GM21360 (cell line): ENCODE results near the gene TWIST2.

Experiments used
- ATAC-seq: cut with Tn5 transposase; IDR thresholded peaks from one replicate; pipeline ENCODE4 v1.9.1; 2021; ENCODE audit warnings: mild to moderate bottlenecking, moderate library complexity; ENCODE audit not compliant: unreplicated experiment

TWIST2 gene

DNA sequence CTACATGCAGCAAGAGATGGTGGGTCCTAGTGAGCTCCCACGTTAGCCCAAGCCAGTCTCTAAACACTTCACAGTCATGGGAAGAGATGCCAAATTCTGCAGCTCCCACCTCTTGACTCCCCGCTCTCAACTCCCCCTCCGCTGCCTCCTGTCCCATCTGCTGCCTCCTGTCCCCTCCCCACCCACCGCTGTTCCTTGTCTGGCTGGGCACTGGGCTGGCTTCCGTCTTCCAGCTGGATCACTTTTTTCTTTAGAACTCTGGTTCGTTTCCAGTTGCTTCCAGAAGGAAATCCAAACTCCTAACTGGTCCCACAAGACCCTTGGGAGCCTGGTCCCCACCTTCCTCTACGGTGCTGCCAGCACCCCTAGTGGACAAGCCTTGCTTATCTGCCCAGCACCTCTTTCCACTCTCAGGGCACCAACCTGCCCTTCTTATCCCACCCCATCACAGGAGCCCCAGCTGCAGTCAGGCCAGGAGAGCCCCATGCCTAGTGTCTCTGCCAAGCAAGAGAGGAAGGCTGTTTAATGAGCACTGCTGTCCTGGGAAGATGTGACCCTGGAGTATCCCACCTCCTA, 12.1 kb upstream of the TWIST2 start:
- ATAC-seq = no peak

DNA sequence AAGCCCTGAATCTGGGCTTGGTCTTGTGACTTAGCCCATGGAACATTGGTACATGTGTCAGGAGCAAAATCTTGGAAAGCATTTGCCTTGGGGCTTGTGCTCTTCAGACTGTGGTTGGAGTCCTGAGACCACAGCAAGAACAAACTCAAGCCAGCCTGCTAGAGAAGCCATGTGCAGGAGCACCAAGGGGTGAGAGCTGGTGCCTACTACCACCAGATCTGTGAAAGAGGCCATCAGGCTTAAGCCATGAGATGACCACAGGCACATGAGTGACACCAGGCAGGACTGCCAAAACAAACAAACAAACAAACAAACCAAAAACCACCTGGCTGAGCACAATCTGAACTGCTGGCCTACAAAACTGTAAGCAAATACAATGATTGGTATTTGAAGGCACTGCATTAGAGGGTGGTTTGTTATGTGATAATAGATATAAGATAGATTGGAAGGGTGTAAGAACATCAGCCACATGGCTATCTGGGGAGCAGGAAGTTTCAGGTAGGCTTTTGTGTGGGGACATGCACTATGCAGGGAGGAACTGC, 9.0 kb upstream of the TWIST2 start:
- no peak for ATAC-seq

DNA sequence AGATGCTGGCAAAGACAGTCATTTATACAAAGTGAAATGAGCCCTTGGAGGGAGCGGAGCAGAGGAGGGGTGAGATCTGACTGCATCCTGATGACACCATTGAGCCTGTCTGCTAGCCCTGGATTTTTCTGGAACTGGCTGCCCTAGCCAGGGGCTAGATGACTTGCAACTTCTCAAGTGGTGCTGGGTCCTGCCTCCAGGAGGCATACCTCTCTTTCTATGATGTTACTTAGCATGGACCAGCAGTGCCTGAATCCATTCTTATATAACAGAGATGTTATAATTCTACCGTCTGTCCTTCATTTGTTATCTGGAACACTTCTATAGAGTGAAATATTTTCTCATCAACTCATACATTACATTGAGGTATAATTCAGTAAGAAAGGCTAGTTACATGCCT, 8.5 kb upstream of the TWIST2 start:
- no peak for ATAC-seq

DNA sequence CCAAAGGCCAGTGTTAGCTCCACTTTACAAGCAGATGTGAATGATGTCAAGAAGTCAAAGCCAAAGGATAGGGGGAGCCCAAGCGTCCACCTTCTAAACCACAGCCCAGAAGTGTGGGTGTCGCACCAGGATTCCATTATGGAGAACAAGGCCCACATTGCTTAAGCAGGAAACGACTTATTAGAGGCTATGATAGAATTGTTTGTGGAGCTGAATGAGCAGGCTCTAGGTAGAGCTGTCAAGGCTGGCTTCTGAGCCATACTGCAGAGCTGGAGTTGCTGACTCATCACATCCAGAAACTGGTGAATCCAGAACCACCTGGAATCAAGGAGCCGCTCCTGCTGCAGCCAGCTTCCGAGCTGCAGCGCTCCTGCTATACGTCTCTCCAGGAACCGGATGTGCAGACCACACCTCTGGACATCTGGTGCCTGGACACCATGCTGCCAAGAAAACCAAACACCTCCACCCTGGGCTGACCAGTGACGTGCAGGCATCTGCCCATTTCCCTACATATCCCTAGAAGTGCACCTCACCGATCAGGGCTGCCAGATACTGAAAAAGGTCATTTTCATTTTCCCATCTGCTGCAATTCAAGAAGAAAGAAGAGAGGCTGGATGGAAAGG, 6.2 kb upstream of the TWIST2 start:
- ATAC-seq = no peak

DNA sequence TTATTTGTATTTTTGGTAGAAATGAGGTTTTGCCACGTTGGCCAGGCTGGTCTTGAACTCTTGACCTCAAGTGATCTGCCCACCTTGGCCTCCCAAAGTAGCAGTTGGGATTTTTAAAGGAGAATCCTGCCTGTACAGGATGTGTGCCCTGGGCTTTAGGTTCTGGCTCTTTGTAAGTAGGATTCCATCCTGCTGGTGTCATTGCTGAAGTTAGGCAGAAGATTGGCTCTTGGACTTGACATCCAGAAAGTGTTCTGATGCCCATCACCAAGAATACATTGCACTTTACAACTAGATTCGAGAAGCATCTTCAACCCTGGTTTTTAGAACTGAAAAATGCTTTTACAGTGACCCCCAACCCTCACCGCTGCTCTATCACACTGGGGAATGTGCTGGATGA, 4.4 kb upstream of the TWIST2 start:
- ATAC-seq = no peak

DNA sequence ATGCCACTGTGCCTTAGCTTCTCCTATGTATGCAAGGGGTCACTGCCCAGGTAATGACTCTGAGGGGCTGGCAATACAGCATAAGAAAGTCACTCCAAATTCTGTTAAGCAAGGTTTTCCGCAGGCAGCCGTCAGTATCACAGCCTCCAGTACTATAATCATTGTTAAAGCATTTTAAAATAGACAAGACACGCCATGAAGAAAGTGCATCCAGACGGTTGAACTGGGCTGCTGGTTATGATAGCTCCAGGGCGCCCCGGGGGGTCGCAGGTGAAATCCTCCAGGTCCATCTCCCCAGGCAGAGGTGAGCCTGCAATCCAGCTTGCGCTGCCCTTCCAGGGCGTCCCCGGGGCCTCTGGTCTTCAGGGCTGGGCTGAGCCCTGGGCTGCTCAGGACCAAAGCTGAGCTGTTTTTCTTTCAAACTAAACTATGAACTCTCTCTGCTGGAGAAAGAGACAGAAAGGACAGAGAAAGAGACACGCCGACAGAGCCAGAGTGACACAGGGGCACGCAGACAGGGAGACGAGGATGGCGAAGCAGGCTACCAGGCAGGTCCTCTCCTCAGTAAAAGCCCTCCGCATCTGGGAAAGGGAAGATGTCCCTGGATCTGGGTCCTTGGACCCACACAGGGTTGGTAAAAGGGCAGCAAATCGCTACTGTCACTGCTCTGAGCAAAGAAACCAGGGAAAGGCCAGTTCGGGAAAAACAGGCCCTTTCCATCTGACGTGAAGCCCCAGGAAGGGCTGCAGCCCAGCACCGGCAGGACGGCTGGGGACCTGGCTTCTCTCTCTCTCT, 2.1 kb upstream of the TWIST2 start:
- no peak for ATAC-seq

DNA sequence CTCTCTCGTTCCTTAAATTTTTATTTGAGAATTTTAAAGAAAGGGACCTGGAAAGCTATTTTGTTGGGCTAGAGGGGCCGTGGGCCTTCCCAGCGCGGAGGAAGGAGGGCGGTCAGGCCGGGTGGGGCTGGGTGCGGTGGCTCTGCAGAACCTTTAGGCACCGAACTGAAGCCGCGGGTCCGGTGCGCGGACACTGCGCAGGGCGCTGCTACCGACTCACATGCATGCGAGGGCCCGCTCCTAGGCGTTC, 1.6 kb upstream of the TWIST2 start:
- ATAC-seq = no peak

DNA sequence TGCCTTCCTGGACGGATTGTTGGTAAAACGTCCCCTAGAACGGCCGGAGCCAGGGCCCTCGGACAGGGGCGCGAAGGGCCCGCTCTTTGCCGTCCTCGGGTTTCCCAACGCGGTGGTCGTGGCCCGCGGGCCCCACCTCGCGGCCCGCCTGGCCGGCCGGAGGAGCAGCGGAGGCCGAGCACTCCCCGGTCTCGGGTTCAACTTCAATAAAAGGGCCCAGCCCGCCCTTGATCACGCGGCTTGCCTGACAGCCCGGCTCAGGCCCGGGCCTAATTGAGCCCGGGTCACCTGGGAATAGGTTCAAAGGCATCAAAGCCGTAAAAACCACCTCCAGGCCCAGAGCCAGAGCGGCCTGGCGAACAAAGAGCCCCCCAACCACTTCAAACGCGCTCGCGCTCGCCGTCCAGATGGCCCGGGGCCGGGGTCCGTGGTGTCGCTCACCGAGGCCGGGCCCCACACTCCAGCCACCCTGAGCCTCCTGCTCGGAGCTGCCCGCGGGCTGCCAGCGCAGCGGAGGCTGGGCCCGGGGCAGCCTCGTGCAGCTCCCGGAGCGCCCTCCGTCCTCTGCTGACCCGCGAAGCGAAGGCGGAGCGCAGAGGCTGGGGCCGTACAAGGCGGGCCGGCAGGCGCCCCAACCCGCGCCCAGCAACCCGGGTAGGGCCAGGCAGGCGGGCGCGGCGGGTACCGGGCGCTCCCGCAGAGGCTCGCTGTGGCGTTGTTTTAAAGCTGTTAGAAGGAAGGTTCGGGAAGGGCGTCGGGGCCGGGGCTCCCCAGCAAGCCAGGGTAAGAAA, 1.1 kb upstream of the TWIST2 start:
- no peak for ATAC-seq

DNA sequence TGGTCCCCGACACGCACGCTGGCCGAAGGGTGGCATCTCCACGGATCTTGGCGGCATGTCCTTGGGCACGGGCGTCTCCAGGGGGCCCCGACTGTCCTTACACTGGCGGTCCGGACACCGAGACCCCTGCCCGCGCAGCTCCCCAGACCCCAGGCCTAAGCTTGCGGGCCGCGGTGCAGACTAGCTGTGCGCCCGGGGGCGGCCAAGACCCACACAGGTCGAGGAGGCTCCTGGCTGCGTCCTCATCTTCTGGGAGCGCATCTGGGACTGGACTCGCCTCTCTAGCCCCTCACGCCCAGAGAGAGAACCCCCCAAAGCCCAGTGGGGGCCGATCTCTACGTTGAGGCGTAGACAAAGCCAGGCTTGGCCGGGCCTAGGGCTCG, 475 bp upstream of the TWIST2 start:
- ATAC-seq = no peak

DNA sequence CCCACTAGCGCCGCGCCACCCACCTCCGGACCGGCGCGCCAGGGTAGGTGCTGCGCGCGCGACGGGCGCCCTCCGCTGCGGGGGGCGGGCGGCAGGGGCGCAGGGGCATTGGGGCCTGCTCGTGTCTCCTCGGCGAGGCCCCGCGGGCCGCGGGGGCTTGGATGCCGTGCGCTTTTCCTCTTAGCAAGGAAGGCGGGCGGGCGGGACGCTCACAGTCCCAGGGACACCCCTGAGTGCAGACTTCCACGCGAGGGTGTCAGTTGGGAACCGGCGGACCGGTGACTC, 748 bp downstream of the TWIST2 start:
- ATAC-seq = no peak

DNA sequence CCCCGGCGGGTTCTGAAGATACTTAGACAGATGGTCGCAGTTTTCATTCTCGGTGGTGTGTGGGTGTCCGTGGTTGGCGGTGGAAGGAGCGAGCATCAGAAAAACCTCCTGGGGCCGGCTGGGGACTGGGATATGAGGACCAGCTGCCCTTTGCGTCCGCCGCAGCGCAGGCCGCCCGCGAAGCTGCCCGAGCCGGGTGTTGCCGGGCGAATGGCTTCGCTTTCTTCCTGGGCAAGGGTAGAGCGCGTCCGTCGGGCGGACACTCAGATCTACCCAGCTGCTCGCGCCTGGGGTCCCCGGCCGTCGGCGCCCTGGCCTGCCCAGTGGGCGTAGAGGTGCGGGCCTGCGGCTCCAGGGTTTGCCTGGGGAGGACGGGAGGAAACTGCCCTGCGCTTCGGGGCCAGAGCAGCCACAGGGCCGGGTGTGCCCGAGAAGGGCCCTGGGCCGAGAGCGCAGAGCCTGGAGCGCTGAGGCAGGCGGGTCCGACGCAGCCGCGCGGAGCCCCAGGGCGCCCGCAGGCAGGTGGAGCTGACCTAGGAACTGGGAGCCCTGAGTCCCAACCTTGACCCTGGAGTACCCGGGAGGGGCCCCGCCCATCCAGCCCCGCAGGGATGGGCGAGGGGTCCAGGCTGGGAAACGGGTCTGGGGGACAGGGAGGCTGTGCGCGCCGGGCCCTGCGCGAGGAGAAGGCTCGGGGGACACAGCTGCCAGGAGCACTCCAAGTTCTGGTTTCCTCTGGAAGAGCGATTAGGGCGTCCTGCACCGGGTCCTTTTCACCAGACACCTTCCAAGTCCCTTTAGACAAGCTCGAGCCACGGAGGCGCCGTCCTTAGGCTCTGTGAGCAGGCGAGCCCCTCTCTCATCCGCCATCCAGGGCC, 1.3 kb downstream of the TWIST2 start:
- no peak for ATAC-seq

DNA sequence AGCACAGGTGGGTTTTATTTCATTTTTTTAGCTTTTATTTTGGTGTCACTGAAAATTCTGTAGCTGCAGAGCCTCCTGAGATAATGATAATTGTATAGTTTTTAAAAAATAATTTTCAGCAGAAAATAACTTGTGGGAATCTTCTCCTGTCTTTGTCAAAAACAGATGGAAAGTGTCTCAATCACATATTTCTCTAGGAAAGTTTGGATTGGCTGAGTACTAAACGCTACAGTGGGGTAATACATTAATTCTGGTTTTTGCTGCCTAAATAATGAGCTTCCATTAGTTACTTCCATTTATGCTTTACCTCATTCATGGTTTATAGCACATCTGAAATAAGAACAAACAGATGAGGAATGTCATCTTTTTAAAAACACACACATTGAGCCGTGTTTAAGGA, 2.2 kb downstream of the TWIST2 start:
- no peak for ATAC-seq

DNA sequence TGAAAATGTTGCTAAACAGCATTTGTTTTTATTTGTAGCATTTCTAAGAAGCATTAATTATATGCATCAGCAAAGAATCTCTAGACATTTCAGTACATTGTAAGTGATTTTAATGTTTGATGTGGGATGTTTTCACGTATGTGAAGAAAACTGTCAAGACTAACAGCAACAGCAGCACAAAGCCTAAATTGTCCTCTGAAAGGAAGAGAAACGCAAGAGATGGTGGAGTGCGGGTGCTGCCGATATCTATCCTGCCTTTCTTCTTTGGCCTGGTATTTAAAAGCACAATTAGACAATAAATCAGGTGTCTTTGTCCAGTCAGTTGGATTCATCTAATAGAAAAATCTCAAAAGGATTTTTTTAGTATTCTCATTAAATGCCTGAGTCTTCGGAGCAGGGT, 3.1 kb downstream of the TWIST2 start:
- ATAC-seq = no peak

DNA sequence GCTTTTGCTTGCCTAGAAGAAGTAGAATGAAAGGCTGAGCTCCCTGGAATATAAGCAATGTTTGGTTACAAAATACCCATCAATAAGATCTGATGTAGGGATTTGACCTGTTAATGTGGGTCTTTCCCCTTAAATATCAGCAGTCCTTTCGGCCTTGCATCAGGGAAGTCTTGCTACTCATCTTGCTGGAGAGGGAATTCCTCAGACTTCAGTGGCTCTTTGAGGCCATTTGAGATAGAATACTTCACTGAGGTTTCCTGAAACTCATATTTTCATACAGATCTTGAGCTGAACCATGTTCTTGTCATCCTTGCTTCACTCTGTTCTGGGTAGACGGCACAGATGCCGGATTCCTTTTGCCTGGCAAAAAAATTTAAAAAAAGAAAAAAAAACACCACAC, 3.9 kb downstream of the TWIST2 start:
- no peak for ATAC-seq

DNA sequence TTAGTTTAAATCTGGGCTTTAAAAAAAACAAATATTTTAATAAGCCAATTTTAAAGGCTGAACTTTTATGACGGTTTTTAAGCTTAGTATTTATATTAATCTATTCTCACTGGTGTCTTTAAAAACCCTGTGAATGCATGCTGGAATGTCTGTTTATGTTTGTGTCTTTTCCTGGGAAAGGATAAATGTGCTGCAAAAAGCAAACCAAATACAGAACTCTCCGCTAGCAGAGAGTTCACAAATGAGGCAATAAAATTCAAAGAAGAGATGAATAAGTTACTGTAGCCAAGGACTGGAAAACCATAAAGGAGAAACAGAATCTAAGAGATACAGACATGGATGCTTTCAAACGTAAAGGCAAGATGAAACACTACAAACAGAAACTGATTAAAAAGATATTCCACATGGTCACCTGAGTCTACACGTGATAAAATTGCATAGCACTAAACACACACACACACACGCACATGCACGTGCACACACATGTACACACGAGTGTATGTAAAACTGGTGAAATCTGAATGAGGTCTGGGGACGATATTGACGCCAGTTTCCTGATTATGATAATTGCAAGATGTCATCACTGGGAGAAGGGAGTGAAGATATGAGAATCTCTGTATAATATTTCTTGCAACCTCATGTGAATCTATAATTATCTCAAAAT, 4.5 kb downstream of the TWIST2 start:
- no peak for ATAC-seq

DNA sequence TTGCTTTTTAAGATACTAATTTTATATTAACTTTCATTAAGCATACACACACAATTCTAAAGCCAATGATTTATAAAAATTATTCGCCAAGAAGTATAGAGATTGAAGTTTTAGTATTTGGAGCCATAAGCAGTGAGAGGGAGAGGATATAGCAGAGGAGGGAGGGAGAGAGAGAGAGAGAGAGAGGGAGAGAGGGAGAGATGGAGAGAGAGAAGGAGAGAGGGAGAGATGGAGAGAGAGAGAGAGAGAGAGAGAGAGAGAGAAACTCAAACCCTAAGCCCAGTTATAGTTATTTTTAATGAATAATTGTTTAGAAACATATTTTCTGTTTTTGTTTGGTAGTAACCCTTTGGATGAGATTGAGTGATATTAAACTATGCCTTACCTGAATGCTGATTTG, 5.3 kb downstream of the TWIST2 start:
- ATAC-seq = no peak

DNA sequence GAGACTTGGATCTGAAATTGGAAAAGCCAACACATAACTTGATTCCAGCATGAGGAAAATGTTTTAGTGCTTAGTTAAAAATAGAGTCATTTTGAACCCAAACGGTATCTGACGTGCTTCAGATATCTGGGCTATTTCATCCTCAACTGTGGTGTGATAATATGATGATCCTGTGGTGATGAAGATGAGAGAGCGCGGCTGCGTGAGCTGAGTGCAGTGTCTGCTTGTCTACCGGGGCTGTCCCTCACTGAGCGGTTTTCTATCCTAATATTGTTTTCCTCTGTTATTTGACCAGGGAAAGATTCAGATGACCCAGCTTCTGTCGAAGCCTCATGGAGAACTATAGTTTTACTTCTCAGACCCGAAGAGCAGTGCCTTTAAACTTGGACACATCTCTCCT, 5.8 kb downstream of the TWIST2 start:
- no peak for ATAC-seq

DNA sequence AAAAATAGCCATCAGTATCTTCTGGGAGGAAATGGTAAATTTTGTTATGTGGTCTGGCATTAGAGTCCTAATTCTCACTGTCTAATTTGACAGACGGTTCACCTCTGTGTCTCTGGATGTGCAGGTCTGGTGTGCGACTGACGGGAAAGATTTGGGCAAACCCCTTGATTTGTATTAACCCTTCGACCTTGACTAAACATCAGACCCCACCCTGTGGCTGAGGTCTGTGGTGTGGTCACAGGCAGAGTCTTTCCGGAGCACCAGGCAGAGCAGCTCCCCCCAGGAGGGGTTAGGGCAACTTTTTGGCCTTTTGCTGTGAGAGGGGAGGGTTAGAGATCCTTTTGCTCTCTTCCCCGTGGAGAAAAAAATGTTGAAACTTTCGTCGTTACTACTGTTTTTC, 6.4 kb downstream of the TWIST2 start:
- ATAC-seq = no peak

DNA sequence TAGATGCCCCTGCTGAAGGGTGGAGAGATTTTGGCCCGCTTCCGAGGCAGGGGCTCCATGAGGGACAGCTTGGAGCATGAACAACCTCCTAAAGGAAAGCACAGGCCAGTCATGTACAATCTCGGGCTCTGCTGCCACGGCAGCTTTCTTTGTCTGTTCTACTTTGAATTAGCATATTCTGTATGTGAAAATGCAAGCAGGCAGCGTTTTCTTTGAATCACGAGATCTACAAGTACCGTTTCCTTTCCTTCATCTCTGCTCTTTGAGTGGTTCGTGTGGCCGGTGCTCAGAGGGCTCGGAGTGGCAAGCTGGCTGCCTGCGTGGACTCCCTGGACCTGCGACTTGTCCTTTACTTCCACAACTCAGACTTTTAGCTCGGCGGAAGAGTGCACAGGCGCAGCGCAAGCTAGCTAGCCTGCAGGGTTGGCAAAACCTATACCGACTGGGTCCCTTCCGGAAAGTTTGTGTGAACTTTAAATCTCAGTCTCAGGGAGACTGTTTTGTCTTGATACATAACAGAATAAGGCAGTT, 6.9 kb downstream of the TWIST2 start:
- ATAC-seq = no peak

DNA sequence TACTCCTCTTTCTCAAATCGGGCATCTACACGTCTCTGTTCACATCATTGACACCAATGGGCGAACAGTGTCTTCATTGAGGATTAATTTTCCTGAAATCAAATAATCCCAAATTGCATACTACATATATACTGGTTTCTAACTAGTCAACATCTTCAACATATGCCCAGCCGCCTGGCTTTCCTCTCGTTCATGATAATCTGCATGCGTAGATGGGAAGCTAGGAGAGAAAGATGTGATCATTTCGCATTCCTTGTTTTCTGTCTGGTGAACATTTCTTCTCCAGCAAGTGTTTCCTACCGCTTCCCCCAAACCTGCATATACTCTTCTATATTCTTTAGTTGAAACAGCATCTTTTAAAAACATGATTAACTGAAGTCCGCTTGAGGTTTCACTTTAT, 7.4 kb downstream of the TWIST2 start:
- ATAC-seq = no peak
